ENCODE data around the gene CD8B. TPM values are rescaled to one million over a fixed set of nuclear protein-coding genes. Genes with fewer than 3 reads are reported as not detected.

CD8B gene
- total and polyA plus RNA-seq, 2 of the 8 experiments (the other 6 are each of a cell fraction or from before 2014, with no cell fraction given) = 0.35 to 0.63 TPM

DNA sequence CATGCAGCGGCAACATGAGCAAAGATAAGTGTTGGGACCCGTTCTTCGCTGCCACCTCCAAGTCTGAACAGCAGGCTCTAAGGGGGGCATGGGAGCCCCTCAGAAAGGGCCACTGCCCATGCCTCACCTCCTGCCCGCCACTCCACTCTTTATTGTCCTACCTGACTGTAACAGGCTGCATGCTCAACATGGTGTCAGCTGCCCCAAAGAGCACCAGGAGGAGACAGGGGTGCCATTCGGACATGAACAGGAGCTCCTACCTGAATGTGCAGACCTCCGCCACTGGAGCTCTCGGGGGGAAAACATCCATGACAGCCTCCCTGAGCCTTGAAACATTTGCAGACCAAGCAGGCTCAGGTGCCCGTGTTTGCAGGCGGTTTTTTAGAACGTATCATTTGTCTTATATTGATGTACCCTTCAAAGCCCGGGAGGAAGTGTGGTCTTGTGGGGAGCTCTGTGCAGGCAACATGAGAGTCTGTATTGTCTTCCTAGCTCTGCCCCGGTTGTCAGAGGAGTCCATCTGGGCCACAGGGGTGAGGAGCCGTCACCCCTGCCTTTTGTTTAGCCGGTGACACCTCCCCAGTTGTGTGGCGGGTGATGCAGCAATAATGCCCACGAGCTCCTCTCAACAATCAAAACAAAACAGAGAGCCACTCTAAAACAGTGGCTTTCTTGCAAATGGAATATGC is 35.8 kb downstream of the CD8B start (continued):
- TF ChIP-seq, protein P1, sequence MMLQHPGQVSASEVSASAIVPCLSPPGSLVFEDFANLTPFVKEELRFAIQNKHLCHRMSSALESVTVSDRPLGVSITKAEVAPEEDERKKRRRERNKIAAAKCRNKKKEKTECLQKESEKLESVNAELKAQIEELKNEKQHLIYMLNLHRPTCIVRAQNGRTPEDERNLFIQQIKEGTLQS (IDR thresholded peaks at IDR 0.05; ENCODE audit: insufficient read depth, low read depth, low read length) = no peak
- TF ChIP-seq, protein P2, sequence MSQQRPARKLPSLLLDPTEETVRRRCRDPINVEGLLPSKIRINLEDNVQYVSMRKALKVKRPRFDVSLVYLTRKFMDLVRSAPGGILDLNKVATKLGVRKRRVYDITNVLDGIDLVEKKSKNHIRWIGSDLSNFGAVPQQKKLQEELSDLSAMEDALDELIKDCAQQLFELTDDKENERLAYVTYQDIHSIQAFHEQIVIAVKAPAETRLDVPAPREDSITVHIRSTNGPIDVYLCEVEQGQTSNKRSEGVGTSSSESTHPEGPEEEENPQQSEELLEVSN (IDR thresholded peaks at IDR 0.05) = no peak
- TF ChIP-seq RNF2 (IDR thresholded peaks at IDR 0.05; ENCODE audit: borderline replicate concordance, low read depth, low read length, missing control alignments, poor library complexity, severe bottlenecking) = no peak
- no peak for TF ChIP-seq CHD2 (IDR thresholded peaks at IDR 0.05; ENCODE audit: low read length)
- TF ChIP-seq NRF1 (IDR thresholded peaks at IDR 0.05; ENCODE audit: low read depth, low read length) = no peak
- TF ChIP-seq SIN3A (conservative IDR thresholded peaks at IDR 0.05 in 1 of 2, IDR thresholded peaks at IDR 0.05 in 1 of 2; ENCODE audit: low read depth in 1 of 2, low read length in 2 of 2) = no peak
- TF ChIP-seq, protein P3, sequence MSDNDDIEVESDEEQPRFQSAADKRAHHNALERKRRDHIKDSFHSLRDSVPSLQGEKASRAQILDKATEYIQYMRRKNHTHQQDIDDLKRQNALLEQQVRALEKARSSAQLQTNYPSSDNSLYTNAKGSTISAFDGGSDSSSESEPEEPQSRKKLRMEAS (IDR thresholded peaks at IDR 0.05) = no peak

Data from H1 (cell line).